ENCODE data around the gene CIB2.

CIB2 gene

GRCh38 chr15:78105476-78106241, 25.6 kb downstream of the CIB2 start:
- no peak for DNase-seq

- DNase-seq, result no peak
Observed at GRCh38 chr15:78104566-78105475, 26.4 kb downstream of the CIB2 start.

GRCh38 chr15:78104119-78104479, 27.1 kb downstream of the CIB2 start:
- no peak for DNase-seq

GRCh38 chr15:78103406-78104118, 27.7 kb downstream of the CIB2 start:
- no peak for DNase-seq

GRCh38 chr15:78102741-78103140, 28.5 kb downstream of the CIB2 start:
- DNase-seq, result no peak

GRCh38 chr15:78102211-78102610, 29.0 kb downstream of the CIB2 start:
- DNase-seq, result no peak

GRCh38 chr15:78101423-78102105, 29.7 kb downstream of the CIB2 start:
- DNase-seq, result no peak

- DNase-seq, result no peak
Observed at GRCh38 chr15:78100886-78101285, 30.4 kb downstream of the CIB2 start.

GRCh38 chr15:78098131-78098755, 33.0 kb downstream of the CIB2 start:
- no peak for DNase-seq

GRCh38 chr15:78097667-78098066, 33.6 kb downstream of the CIB2 start:
- DNase-seq, result no peak

GRCh38 chr15:78093242-78094020, 37.8 kb downstream of the CIB2 start:
- DNase-seq, result no peak

- no peak for DNase-seq
Observed at GRCh38 chr15:78092261-78093041, 38.8 kb downstream of the CIB2 start, which contains the start of gene SH2D7. SH2D7 (plus strand) TSS chr15:78092561; CDS start chr15:78092585, 24 bp downstream.

GRCh38 chr15:78090422-78091063, 40.7 kb downstream of the CIB2 start:
- DNase-seq, result no peak

- DNase-seq, result peak; percentile 31
Observed at GRCh38 chr15:78088773-78089080, 42.5 kb downstream of the CIB2 start.

- no peak for DNase-seq
Observed at GRCh38 chr15:78087951-78088772, 43.1 kb downstream of the CIB2 start.

GRCh38 chr15:78085928-78086327, 45.3 kb downstream of the CIB2 start:
- no peak for DNase-seq

GRCh38 chr15:78084449-78084750, 46.8 kb downstream of the CIB2 start:
- no peak for DNase-seq

- DNase-seq, result no peak
Observed at GRCh38 chr15:78083687-78084448, 47.4 kb downstream of the CIB2 start.

- no peak for DNase-seq
Observed at GRCh38 chr15:78083186-78083585, 48.1 kb downstream of the CIB2 start.
